COLO668 (cell line): ENCODE measurements around the gene DZIP1L.
"Not testable (repeated sequence)": the region's sequence is repeated elsewhere in the genome, so short reads cannot be mapped to it uniquely, and the experiment has no call there.

Source experiments
- DNase-seq: peaks from one replicate; lab custom pipeline; 2025; ENCODE audit not compliant: unreplicated experiment; lab: John Stamatoyannopoulos, UW

DZIP1L gene

DNA sequence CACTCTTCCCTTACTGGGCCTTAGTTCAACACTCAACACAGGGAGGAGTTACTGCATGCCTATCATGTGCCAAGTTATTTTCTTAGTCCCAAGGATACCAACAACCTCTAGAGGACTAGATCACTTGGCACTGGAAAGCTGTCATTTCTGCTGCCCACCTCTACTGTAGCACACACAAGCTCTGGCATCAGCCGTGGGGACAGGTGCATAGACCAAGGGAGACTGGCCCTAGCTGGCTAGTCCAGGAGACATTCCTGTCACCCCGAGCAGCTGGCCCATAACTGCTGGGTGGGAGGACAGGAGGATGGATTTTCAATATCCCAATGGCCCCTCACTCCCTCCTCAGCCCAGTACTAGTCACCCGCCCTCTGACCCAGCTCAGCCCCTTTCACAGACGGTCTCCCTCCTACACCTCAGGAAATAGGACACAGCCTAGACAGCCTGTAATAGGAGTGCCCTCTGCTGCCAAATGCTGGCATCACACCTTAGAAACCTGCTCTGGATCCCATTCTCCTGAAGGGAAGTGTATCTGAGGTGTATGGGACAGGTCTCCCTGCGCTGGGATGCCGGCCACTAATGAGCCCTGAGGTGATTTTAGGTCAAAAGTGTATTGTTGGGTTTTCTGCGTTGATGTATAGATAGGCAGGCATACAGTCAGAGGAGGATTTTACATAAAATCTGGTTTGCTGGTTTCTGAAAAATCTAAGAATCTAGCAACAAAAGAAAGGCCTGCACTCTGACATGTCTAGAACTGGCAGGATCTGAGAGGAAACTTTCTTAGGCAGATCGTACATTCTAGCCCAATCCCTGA, 3.4 kb upstream of the DZIP1L start:
- DNase-seq: peak; percentile 52

DNA sequence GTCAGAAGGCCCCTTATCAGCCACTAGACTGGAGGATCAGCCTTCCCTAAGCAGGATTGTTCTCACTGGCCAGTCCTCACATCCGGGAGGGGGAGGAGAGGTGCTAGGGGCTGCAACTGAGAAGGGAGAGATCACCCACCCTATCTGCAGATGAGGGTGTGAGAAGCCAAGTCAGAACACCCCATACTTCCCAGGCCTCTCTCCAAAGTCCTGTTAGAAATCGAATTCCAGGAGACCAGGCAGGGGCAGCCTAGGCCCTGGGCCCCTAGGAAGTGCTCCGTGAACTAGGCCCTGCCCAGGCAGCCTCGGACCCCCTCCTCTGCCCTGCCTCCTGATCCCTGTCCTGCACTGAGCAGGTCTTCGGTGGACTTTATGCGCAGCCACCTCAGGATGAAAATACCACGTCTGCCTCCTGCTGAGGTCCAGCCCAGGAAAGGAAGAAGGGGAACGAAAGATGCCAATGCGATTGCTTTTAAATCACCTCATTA, 933 bp downstream of the DZIP1L start:
- no peak for DNase-seq

DNA sequence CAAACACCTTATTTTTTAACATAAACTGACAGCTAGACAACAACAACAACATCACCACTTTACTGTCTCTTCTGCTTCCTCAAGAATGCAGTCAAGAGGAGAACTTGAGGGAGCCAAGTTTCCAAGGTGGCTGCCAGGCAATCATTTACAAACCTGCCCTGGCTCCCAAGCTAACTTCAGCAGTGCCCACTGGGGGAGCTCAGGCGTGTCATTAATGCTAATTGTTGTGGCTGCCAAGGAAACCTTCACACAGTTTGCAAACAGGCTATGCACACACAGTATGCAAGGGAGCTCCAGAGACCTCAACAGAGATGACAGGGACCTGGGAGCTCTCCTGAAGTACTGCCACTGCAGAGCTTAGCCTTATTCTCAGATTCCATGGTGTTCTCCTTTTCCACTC, 2.1 kb downstream of the DZIP1L start:
- DNase-seq: peak; percentile 19

DNA sequence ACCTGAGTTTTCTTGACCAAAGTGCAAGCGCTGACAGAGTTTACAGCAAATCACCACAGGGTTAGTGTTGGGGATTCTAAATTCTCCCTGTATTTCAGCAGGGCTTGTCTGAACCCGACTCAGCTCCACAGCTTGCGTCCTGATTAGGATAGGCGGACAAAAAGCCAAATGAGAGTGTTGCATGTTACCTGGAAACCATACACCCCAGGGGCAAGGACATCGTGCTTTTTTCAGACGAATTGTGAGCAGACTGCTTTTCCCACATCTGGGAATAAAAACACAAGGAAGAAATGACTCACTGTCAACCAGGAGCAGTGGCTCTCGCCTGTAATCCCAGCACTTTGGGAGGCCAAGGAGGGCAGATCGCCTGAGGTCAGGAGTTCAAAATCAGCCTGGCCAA, 3.0 kb downstream of the DZIP1L start:
- DNase-seq: no peak

DNA sequence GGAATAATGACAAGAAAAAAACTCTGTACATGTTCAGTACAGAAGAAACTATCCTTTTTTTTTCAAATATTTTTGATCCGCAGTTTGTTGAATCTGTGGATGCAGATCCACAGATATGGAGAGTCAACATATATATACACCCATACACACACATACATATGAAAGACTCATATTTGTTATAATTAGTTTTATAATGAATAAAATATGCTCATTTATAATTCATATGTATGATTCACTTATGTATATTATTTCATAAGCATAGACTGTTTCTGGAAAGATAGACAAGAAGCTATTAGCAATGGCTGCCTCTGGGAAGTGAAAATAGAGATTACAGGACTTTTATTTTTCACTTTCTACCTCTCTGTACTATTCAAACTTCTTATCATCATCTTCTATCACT, 9.8 kb downstream of the DZIP1L start:
- DNase-seq: no peak

DNA sequence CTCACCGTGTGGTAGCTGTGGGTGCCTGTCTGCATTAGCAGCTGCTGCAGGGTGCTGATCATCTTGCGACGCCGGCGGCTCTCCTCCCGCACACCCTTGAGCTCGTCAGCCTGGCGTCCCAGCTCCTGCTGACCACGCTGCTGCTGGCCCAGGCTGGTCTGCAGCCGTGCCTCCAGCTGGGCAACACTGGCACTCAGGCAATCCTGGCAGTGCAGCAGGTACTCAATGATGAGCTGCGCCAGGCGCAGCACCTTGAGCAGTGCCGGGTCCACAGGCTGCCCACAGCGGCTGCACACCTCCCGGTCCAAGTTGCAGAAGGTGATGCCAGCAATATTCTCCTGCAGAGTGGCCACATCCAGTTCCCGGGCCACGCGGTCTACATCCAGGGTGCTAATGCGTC, 11.9 kb downstream of the DZIP1L start:
- no peak for DNase-seq

DNA sequence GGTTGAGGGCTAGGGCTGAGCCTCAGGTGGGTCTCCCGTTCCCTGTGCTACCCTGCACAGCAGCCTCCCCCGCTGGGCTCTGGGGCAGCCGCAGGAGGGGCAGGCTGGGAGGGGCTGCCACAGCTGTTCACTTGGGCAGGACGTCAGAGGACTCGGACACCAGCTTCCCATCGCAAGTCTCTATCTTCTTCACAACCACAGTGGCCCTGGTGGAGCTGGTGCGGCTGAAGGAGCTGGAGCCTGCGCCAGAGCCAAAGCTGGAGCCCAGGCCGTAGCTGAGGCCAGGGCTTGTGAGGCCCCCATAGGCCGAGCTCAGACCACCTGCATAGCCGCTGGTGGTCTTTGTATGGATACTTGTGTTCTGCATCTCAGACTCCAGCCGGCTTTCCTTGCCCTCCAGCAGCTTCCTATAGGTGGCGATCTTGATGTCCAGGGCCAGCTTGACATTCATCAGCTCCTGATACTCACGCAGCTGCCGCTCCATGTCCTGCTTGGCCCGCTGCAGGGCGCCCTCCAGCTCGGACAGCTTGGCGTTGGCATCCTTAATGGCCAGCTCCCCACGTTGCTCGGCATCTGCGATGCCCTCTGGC, 14.0 kb downstream of the DZIP1L start:
- not testable (repeated sequence) for DNase-seq

DNA sequence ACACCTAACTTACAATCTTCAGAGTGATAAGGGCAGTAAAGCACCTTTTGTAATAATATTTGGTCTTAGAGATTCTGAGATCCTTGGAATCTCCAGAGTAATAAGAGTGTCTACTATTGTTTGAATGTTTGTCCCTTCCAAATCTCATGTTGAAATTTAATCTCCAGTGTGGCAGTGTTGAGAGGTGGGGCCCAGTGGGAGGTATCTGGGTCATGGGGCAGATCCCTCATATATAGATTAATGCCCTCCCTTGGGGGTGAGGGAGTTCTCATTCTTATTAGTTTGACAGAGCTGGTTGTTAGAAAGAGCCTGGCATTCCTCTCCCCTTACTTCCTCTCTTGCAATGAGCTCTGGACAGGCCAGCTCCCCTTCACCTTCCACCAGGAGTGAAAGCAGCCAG, 16.0 kb downstream of the DZIP1L start:
- DNase-seq: no peak

DNA sequence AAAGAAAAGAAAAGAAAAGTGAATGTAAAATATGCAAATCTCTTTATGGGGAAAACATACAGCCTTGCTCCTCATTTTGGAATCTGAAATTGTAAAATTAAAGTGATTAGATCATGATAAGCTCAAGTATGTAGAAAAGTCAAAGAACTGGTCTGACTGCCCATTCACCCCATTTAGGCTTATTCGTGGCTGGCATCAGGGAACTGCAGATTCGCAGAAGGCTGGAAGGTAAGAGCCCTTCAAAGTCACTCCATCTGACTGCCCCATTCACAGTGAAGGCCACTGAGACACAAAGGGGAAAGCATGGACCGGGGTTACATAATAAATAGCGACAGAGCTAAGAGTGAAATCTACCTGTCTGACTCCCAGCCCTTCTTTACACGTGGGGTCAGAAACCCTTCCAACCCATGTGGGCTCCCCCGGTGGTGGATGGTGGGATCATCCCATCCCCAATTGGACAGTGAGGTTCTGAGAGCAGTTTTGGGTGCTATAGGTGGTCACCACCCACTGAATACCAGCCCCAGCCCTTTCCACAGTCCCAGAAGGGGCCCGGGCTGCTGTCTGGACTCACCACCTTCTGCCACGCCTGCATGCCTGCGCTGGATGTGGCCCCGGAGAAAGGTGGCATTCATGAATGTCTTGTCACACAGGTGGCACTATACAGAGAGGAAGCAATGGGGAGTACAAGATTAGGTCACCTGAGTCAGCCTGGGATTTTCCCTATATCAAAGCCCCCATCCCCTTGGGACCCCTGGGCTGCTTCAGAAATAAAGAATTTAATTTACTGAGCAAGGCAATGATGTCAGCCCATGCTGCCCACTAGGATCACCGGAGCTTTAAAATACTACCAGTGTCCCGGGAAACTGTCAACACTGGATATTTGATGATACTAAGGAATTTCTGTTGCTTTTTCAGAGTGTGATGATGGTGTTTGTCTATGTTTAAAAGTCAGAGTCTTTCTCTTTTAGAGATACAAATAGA, 17.9 kb downstream of the DZIP1L start:
- no peak for DNase-seq

DNA sequence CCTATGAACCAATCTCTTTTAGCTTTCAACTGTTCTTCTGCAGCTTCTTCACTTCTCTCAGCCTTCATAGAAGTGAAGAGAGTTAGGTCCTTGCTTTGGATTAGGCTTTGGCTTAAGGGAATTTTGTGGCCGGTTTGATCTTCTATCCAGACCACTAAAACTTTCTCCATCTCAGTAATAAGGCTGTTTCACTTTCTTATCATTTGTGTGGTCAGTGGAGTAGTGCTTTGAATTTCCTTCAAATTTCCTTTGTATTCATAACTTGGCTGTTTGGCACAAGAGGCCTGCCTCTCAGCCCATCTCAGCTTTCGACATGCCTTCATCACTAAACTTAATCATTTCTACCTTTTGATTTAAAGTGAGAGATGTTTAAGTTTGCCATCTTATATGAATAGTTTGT, 21.7 kb downstream of the DZIP1L start:
- DNase-seq: no peak

DNA sequence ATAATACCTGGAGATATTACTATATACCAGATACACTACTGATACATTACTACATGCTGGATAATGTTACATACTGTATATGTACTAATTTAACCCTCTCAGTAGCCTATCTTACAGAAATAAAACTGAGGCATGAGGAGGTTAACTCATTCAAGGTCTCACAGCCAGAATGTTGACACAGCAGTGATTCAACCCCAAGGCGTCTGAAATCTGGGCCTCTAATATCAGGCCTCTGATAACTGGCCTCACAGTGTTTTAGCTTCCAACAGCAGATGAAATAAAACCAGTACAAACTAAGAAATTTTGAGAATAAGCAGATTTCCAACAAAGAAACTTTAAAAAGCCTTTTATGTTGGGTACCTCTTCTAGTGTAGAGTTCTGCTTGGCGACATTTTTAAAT, 23.4 kb downstream of the DZIP1L start:
- no peak for DNase-seq

DNA sequence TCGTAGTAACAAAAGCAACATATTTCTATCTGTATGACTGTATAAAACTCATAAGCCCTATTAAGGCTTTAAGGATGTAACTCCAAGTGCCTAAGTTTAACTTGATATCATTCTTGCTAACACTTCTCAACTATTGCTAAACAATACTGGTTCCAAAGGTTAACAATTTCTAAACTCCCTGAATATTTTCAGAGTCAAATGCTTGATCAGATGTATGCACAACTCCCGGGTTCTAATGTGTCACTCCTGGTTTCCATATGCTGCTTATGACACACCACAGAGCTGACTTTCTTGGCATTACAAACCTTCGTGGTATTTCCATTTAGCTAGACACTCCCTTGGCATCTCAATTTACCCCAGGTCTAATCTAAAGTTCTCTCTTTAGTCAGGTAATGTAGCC, 26.3 kb downstream of the DZIP1L start:
- DNase-seq: no peak

DNA sequence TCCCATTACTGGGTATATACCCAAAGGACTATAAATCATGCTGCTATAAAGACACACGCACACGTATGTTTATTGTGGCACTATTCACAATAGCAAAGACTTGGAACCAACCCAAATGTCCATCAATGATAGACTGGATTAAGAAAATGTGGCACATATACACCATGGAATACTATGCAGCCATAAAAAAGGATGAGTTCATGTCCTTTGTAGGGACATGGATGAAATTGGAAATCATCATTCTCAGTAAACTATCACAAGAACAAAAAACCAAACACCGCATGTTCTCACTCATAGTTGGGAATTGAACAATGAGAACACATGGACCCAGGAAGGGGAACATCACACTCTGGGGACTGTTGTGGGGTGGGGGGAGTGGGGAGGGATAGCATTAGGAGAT, 29.7 kb downstream of the DZIP1L start:
- not testable (repeated sequence) for DNase-seq

DNA sequence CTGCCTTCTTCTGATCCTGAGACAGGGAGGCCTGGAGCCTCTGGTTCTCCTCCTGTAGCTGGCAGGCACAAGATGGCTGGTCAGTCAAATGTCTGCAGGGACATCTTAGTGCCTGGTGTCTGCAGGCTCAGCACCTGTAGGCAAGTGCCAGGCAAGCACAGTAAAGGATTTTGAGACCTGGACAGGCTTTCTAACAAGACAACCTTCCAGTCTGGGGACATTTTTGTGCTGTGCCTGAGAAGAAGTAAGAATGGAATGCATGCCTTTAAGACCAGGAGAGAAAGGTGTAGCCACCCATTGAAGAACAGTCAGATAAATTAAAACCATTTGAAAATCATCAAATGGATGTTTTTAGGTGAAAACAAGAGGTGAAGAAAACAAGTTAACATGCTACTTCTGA, 31.2 kb downstream of the DZIP1L start:
- no peak for DNase-seq

DNA sequence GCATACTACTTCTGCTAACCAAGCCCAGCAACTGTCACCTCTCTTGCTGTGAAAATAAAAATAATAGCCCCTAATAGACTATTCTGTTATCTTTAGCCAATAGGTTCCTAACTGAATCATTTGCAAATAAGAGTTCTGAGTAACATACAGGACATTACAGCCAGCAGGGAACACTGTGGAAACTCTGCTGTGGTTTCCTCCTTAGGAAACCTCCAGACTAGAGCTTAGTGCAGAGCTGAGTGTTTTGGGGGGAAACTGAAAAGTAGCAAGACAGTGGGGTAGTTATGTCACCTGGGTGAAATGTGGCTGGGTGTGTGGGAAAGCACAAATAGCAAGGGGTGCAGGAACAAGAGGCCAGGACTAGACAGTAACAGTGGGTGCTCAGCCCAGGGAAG, 32.4 kb downstream of the DZIP1L start:
- DNase-seq: no peak

DNA sequence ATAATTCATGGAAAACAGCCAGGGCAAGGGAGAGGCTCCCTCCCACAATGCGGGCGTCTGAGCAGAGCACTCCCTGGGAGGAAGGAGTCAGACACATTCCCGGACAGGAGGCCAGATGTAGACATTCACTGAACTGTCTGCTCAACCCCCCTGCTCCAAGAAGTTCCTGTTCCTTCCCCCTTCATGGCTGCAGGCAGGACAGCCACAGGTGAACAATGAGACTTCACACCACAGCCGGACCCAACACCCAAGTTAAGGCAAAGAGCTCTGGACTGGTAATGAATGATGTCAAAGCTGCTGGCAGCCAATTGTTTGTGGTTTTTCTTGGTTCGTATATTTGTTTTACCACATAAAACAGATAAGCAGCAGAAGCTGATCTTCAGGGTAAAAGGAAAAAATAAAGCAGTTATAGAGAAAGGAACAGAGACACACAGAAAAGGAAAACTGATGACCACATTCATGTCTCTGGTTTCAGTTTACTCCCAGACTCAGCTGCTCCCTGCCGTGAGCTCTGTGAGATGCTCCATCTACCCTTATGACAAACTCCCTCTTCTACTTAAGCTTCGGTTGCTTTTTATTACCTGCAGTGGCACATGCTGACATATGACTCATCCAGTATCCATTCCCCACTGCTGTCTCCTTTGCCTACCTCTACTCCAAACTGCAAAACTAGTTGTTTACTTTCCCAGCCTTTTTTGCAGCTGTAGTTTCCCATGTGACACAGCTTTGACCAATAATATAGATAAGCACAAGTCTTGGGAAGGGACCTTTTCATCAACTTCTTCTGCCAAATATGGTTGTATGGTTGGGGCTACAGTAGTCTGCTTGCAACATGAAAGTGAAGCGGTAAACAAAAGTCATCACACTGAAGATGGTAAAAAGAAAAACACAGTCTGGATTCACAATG, 33.1 kb downstream of the DZIP1L start:
- peak; percentile 41 for DNase-seq

DNA sequence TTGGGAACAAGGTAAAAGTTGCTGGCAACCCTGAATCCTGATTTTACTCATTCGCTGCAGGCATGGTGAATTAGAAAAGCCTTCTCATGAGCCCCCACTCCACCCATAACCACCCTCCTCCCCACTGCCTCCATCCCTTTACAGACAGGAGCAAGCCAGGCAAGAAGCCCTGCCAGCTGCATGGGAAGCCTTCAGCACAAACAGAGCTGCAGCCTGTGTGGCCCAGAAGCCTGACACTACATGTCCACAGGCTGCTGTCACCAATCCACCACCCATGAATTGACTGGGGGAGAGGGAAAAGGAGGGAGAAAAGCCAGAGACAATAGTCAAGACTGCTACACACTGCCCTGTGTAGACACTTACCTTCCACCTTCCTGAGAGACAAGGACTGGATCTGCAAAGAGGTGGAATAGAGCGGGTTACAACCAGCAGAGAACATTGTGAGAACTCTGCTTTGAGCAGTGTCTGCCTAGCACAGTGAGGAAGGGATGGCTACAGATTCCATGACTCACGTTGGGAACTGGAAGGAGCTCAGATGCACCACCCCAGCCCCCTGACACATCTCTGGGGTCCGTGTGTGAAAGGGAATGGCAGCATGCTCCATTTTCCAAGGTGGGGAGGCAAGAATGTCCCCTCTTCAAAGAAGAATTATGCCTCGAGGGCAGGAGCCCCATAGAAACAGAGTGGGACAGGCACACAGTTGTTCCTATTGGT, 33.9 kb downstream of the DZIP1L start:
- no peak for DNase-seq

DNA sequence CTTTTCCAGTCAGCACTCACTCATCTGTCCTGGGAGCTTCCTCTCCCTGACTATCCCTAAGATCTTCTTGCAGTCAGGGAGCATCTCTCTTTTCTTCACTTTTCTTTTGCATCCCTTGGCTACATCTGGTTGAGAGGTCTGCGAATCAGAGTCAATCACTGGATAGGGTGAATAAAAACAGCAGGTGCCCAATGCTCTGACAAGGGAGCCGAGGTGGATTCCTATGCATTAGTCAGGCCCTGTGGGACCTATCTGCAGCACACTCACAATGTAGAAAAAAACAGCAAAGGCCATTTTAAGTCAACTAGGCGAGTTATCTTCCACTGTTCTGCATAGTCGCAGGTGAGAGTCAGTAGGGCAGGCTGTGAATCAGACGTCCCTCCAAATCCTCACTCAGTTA, 35.5 kb downstream of the DZIP1L start:
- DNase-seq: no peak

DNA sequence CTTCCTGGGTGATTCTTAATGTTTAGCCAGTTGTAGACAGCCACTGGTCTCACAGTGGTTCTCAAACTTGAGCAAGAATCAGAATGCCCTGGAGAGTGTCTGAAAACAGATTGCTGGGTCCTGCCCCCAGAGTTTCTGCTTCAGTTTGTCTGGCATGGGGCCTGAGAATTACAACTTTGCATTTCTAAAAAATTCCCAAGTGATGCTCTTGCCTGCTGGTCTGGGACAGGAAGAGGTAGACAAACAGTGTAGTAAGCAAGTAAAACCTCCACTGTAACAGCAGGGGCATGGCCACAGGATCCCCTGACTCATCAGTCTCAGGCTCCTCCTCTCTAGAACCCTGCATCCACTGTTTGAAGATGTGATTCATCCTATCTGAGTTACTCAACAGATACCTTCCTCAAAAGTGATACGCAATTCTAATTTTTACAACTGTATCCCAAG, 36.5 kb downstream of the DZIP1L start:
- DNase-seq: no peak

DNA sequence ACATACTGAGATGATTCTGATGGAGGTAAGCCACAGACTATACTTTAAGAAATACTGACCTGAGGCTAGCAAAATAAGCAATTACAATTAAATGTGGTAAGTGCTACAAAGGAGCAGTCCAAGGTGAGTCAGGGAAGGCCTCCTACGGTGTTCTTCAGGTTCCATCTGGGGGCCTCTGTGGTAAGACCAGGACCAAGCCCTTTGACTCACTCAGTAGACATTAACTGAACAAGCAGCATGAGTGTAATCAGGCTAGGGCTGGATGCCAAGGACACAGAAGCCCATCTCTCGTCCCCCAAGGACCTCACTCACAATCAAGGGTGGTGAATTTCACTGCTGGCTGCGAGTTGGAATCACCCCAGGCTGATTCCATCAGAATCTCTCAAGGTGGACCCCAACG, 37.3 kb downstream of the DZIP1L start:
- no peak for DNase-seq
